WI38 (cell line): ENCODE results near the gene NUP50.

ENCODE experiments used
- H3K4me3 ChIP-seq: 2 replicates; pipeline ENCODE4 v1.5.1; 2011; ENCODE audit warnings: low read depth, mild to moderate bottlenecking, control low read depth, low read length
- CTCF ChIP-seq: IDR thresholded peaks from 2 replicates; pipeline ENCODE4 v1.5.1; 2012; ENCODE audit warnings: low read depth, mild to moderate bottlenecking, control low read depth, low read length

The NUP50 gene

GRCh38 chr22:45230026-45230721, 66.4 kb downstream of the NUP50 start:
- H3K4me3 ChIP-seq: no peak overlapping the region
- TF ChIP-seq CTCF: no peak

GRCh38 chr22:45231293-45231692, 67.6 kb downstream of the NUP50 start:
- no peak overlapping the region for H3K4me3 ChIP-seq
- TF ChIP-seq CTCF: no peak

GRCh38 chr22:45233386-45233785, 69.7 kb downstream of the NUP50 start:
- TF ChIP-seq CTCF: no peak
- H3K4me3 ChIP-seq: no peak overlapping the region

GRCh38 chr22:45233827-45234226, 70.1 kb downstream of the NUP50 start:
- no peak overlapping the region for H3K4me3 ChIP-seq
- TF ChIP-seq CTCF: no peak

- no peak for TF ChIP-seq CTCF
- no peak overlapping the region for H3K4me3 ChIP-seq
These were observed 71.5 kb downstream of the NUP50 start for GRCh38 chr22:45235101-45235777.

GRCh38 chr22:45235851-45236342, 72.2 kb downstream of the NUP50 start:
- no peak overlapping the region for H3K4me3 ChIP-seq
- no peak for TF ChIP-seq CTCF
